ENCODE data around the gene ABCC8. TPM values are rescaled to one million over a fixed set of nuclear protein-coding genes. Genes with fewer than 3 reads are reported as not detected.

The ABCC8 gene
- total RNA-seq, 2 donors from 2014 or later: 3.0 to 4.2 TPM

GRCh38 chr11:17505146-17505545 lies 28.5 kb upstream of the ABCC8 start:
- no peaks in the 10 kb centered on the region for H3K27me3 ChIP-seq

GRCh38 chr11:17504330-17505107 lies 27.9 kb upstream of the ABCC8 start:
- Histone ChIP-seq H3K36me3 (no peaks in the 10 kb centered on the region), H3K27me3 (no peaks in the 10 kb centered on the region), H3K27ac (no peak overlapping the region), H3K4me1 (peaks cover 0 to 18% of the 10 kb centered on the region in 2 donors), H3K9me3 (no peaks in the 10 kb centered on the region), H3K4me3 (no peak overlapping the region)
- peak; percentile 73 for DNase-seq (ENCODE audit: low spot score)
- TF ChIP-seq, protein P1, sequence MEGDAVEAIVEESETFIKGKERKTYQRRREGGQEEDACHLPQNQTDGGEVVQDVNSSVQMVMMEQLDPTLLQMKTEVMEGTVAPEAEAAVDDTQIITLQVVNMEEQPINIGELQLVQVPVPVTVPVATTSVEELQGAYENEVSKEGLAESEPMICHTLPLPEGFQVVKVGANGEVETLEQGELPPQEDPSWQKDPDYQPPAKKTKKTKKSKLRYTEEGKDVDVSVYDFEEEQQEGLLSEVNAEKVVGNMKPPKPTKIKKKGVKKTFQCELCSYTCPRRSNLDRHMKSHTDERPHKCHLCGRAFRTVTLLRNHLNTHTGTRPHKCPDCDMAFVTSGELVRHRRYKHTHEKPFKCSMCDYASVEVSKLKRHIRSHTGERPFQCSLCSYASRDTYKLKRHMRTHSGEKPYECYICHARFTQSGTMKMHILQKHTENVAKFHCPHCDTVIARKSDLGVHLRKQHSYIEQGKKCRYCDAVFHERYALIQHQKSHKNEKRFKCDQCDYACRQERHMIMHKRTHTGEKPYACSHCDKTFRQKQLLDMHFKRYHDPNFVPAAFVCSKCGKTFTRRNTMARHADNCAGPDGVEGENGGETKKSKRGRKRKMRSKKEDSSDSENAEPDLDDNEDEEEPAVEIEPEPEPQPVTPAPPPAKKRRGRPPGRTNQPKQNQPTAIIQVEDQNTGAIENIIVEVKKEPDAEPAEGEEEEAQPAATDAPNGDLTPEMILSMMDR (IDR thresholded peaks at IDR 0.05): peak; percentile 91 to 96

More at GRCh38 chr11:17505146-17505545, 28.5 kb upstream of the ABCC8 start:
- TF ChIP-seq, protein P1 (IDR thresholded peaks at IDR 0.05): no peak
- Histone ChIP-seq H3K27ac (no peak overlapping the region), H3K9me3 (no peaks in the 10 kb centered on the region), H3K36me3 (no peaks in the 10 kb centered on the region), H3K4me1 (peaks cover 0 to 18% of the 10 kb centered on the region in 2 donors), H3K4me3 (no peak overlapping the region)
- DNase-seq (ENCODE audit: low spot score): no peak

DNA sequence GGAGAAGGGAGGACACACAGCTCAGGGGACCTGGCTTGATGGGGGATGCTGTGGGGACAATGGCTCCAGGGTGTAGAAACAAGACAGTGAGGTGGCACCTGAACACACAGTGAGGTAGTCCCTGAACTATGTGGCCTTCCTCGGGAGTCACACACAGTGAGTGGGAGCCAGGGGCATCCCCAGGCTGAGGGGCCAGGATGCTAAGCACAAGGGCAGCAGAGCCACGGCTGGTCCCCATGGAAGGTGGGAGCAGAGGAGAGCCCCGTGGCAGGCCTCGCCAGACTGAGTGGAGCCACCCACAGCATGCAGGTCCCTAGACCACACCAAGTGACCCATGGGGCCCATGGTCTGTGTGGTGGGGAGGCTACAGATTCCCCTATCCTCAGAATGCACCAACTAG lies 26.0 kb upstream of the ABCC8 start:
- H3K9me3 ChIP-seq: no peaks in the 10 kb centered on the region
- TF ChIP-seq, protein P1 (IDR thresholded peaks at IDR 0.05): no peak
- H3K27me3 ChIP-seq: no peaks in the 10 kb centered on the region
- DNase-seq (ENCODE audit: low spot score): no peak
- peaks cover 0 to 1% of the 10 kb centered on the region in 2 donors for H3K4me1 ChIP-seq
- H3K4me3 ChIP-seq: no peak overlapping the region
- H3K27ac ChIP-seq: no peak overlapping the region
- H3K36me3 ChIP-seq: no peaks in the 10 kb centered on the region

GRCh38 chr11:17500673-17501072 lies 24.0 kb upstream of the ABCC8 start:
- TF ChIP-seq, protein P1 (IDR thresholded peaks at IDR 0.05): no peak
- DNase-seq (ENCODE audit: low spot score): no peak
- no peak overlapping the region for H3K27ac ChIP-seq
- no peak overlapping the region for H3K4me3 ChIP-seq
- no peaks in the 10 kb centered on the region for H3K9me3 ChIP-seq
- H3K4me1 ChIP-seq: no peaks in the 10 kb centered on the region
- no peaks in the 10 kb centered on the region for H3K27me3 ChIP-seq
- H3K36me3 ChIP-seq: no peaks in the 10 kb centered on the region

DNA sequence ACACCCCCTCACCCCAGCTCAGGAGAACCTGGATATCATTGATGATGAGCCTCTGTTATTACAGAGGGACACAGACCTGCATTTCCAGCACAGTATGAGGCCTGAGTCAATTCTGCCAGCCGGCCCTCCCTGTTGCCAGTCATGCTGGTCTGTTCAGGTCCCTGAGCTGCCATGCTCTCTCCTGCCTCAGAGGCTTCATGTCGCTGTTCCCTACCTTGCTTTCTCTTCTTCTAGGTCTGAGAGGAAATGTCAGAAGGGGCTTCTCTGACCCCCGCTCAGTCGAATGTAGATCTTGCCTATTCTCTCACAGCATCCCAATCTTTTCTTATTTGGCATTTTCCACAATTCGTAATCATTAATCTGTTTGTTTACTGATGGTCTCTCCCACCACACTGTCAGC lies 21.8 kb upstream of the ABCC8 start:
- H3K9me3 ChIP-seq: no peaks in the 10 kb centered on the region
- no peaks in the 10 kb centered on the region for H3K27me3 ChIP-seq
- TF ChIP-seq, protein P1 (IDR thresholded peaks at IDR 0.05): no peak
- no peak overlapping the region for H3K4me3 ChIP-seq
- H3K27ac ChIP-seq: no peak overlapping the region
- H3K36me3 ChIP-seq: no peaks in the 10 kb centered on the region
- DNase-seq (ENCODE audit: low spot score): no peak
- no peaks in the 10 kb centered on the region for H3K4me1 ChIP-seq

DNA sequence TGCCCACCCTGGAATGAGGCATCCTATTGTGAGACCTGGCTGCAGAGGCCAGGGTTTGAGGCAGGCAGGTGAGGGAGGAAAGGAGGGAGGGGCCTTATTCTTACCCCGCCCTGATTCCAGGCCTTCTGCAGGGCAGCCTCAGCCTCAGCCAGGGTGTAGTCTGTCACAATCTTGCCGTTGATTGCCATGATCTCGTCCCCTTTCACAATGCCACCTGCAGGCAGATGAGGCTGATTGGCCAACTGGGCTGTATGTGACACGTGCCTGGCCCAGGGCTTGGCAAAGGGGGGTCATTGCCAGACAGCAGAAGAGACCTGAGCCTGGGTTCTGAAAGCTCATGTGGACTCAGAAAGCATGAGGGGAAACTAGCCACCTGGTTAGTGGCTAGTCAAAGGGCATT lies 21.4 kb upstream of the ABCC8 start:
- Histone ChIP-seq H3K4me3 (no peak overlapping the region), H3K27me3 (no peaks in the 10 kb centered on the region), H3K36me3 (no peaks in the 10 kb centered on the region), H3K4me1 (no peaks in the 10 kb centered on the region), H3K9me3 (no peaks in the 10 kb centered on the region), H3K27ac (no peak overlapping the region)
- DNase-seq (ENCODE audit: low spot score): no peak
- TF ChIP-seq, protein P1 (IDR thresholded peaks at IDR 0.05): no peak

All from right atrium auricular region (tissue), 2 donors.